Esophagus muscularis mucosa (tissue), 4 donors: Measurements from ENCODE around the gene SAMD14. TPM values are rescaled to one million over a fixed set of nuclear protein-coding genes. Genes with fewer than 3 reads are reported as not detected.
A peak's percentile ranks its signal among the peaks of the same experiment; 100 is the strongest.

Experiments used
- DNase-seq: peaks from one replicate; pipeline ENCODE4 v3.0.0-alpha.2; 2017; ENCODE audit errors: extremely low spot score
- H3K27ac ChIP-seq, 4 donors: fragments of 200-600 bp; sonication (generic); replicated peaks in 1 of 4; 1 replicate in 3 of 4; 2 replicates in 1 of 4; pipeline ENCODE4 v1.5.1; 2016 to 2019; ENCODE audit warnings: mild to moderate bottlenecking in 1 of 4
- H3K27me3 ChIP-seq, 4 donors: fragments of 200-600 bp; sonication (generic); one replicate each; pipeline versions ENCODE4 v1.5.1 to v1.6.0; 2016 to 2019
- H3K36me3 ChIP-seq, 4 donors: fragments of 200-600 bp; sonication (generic); one replicate each; pipeline ENCODE4 v1.5.1; 2016 to 2019
- H3K4me1 ChIP-seq, 4 donors: fragments of 200-600 bp; sonication (generic); one replicate each; pipeline ENCODE4 v1.5.1; 2016 to 2019
- H3K4me3 ChIP-seq, 4 donors: fragments of 200-600 bp; sonication (generic); 1 replicate in 2 of 4; 2 replicates in 2 of 4; pipeline ENCODE4 v1.5.1; 2016 to 2019; ENCODE audit warnings: mild to moderate bottlenecking in 4 of 4, moderate library complexity in 1 of 4
- H3K9me3 ChIP-seq, 4 donors: fragments of 200-600 bp; sonication (generic); 1 replicate in 3 of 4; 2 replicates in 1 of 4; pipeline ENCODE4 v1.5.1; 2016 to 2019
- EP300 ChIP-seq: sonication (generic); formaldehyde crosslinking; IDR thresholded peaks from one replicate; pipeline ENCODE4 v1.6.1; 2017; ENCODE audit warnings: antibody characterized with exemption
- POLR2A ChIP-seq: fragments of 450-650 bp; IDR thresholded peaks from one replicate; pipeline ENCODE4 v1.6.1; 2017; ENCODE audit warnings: antibody characterized with exemption, moderate library complexity, mild to moderate bottlenecking, low read depth
- POLR2AphosphoS5 ChIP-seq, 2 donors: sonication (generic); formaldehyde crosslinking; IDR thresholded peaks; one replicate each; pipeline ENCODE4 v1.6.1; 2017; ENCODE audit warnings: antibody characterized with exemption in 2 of 2
- WGBS: methylation state at CpG from one replicate; pipeline ENCODE4 v1.1.5; 2018; 5-methylcytosine and 5-hydroxymethylcytosine counted together
- intact Hi-C: fragments of 100-400 bp; cut with DNase I; formaldehyde crosslinking; loops from one replicate; pipeline ENCODE4 v1.15.1; 2023
- total RNA-seq, 4 donors: library from RNA; depleted of rRNA; stranded (reverse); fragments of >200 nt; gene quantifications; one replicate each; pipeline versions ENCODE4 v1.1.0 to v1.2.1, GENCODE V29; 2016
- TF ChIP-seq, protein P1 (sequence below), 3 experiments: fragments of 200-600 bp in 2 of 3; fragments of 450-650 bp in 1 of 3; sonication (generic) in 2 of 3; IDR thresholded peaks; one replicate each; pipeline ENCODE4 v1.5.1; 2017 to 2019; ENCODE audit warnings: antibody characterized with exemption in 3 of 3, mild to moderate bottlenecking in 2 of 3, moderate library complexity in 1 of 3

The SAMD14 gene
- total RNA-seq, 4 donors from 2014 or later: 0.98 to 1.8 (median 1.5) TPM

DNA sequence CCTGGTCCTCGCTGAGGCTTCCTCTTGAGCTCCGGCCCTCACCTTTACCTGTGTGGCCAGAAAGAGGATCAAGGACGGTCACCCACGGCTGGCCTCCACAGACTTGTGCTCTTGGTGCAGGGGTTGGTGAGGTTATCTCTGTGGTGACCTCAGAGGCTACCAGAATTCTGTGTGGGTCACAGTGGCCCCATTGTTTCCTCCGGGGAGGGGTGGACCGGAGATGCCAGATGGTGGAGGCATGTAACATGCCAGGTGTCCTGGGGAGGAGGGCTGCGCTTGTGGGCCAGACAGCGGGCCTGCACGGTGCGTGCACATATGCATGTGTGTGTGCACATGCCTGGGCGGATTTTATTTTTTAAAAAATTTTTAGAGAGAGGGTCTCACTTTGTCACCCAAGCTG is 42.2 kb upstream of the SAMD14 start:
- TF ChIP-seq, protein P1, sequence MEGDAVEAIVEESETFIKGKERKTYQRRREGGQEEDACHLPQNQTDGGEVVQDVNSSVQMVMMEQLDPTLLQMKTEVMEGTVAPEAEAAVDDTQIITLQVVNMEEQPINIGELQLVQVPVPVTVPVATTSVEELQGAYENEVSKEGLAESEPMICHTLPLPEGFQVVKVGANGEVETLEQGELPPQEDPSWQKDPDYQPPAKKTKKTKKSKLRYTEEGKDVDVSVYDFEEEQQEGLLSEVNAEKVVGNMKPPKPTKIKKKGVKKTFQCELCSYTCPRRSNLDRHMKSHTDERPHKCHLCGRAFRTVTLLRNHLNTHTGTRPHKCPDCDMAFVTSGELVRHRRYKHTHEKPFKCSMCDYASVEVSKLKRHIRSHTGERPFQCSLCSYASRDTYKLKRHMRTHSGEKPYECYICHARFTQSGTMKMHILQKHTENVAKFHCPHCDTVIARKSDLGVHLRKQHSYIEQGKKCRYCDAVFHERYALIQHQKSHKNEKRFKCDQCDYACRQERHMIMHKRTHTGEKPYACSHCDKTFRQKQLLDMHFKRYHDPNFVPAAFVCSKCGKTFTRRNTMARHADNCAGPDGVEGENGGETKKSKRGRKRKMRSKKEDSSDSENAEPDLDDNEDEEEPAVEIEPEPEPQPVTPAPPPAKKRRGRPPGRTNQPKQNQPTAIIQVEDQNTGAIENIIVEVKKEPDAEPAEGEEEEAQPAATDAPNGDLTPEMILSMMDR (IDR thresholded peaks at IDR 0.05): no peak
- TF ChIP-seq EP300: no peak
- TF ChIP-seq POLR2A: no peak
- TF ChIP-seq POLR2AphosphoS5 (IDR thresholded peaks at IDR 0.05): no peak
- H3K27ac ChIP-seq: peak overlapping the region in 3 of 4 donors; percentile 84 to 96 (median 85)
- H3K27me3 ChIP-seq: no peaks in the 10 kb centered on the region
- 90% methylated on average over 10 of the region's 11 CpGs for WGBS
- H3K4me3 ChIP-seq: no peak overlapping the region
- peaks cover 37 to 79% (median 75%) of the 10 kb centered on the region in 4 donors for H3K4me1 ChIP-seq
- intact Hi-C loops: no loop called here
- no peak for DNase-seq
- peaks cover 0 to 33% (median 14%) of the 10 kb centered on the region in 4 donors for H3K36me3 ChIP-seq
- H3K9me3 ChIP-seq: no peaks in the 10 kb centered on the region

DNA sequence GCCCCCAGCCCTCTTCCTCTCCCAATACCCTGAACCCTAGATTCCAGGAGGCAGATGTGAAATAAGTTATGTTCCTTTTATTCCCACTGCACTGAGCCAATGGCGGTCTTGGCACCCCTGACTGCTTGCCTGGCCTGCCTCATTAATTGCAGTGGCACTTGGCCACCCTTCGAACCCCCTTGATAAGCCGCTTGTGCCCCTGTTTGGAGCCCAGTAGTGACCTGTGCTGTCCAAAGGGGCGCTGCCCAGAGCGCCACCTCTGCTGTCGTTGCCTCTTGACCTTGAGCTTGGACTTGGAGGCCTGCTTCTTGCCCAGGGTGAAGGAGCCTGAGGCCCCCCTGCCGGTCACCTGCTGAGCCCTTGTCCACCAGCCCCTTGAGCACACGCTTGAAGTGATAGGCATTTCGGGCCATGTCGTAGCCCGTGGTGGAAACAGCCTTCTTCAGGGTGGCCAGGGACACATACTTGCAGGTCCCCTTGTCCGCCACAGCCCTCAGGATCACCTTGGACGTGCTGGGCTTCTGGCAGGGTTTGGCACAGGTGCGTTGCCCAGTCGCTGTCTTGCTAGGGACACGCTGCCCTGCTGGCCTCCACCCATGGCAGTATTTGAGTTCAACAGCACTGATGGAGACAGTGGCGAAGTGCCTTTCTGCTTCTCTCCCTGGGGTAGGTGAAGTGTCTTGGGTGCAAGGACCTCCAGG is 41.6 kb upstream of the SAMD14 start:
- Histone ChIP-seq H3K9me3 (no peaks in the 10 kb centered on the region), H3K4me3 (no peak overlapping the region), H3K27me3 (no peaks in the 10 kb centered on the region), H3K27ac (peak overlapping the region in 2 of 4 donors; percentile 85 to 96), H3K4me1 (peaks cover 32 to 77% (median 74%) of the 10 kb centered on the region in 4 donors), H3K36me3 (peaks cover 0 to 33% (median 14%) of the 10 kb centered on the region in 4 donors)
- TF ChIP-seq POLR2A: no peak
- no peak for TF ChIP-seq EP300
- TF ChIP-seq POLR2AphosphoS5 (IDR thresholded peaks at IDR 0.05): no peak
- TF ChIP-seq, protein P1 (IDR thresholded peaks at IDR 0.05): no peak
- intact Hi-C loops: no loop called here
- 83% methylated on average over 7 of the region's 17 CpGs for WGBS
- DNase-seq: no peak

DNA sequence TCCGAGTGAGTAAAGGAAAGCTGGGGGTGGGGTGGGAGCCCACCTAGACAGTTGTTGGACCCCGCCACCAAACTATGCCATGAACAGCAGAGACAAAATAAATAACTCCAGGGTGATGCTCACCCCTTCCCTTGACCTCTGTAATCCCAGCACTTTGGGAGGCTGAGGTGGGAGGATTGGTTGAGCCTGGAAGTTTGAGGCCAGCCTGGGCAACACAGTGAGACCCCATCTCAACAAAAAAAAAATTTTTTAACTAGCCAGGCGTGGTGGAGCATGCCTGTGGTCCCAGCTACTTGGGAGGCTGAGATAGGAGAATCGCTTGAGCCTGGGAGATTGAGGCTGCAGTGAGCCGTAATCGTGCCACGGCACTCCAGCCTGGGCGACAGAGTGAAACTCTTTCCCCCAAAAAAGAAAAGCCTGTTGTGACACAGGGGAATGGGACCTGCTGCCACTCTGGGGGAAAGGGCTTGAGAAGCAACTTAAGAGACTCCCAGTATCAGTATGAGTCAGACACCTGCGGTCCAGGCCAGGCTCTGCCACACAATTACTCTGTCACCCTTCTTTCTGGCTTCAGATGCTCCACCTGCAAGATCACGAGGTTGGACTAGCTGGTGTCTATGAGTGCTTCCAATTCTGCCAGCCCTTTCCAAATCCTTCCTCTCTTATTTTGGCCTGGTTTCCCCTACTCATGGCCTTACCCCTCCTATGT is 40.9 kb upstream of the SAMD14 start:
- DNase-seq: no peak
- intact Hi-C loops: no loop called here
- peak overlapping the region in 2 of 4 donors; percentile 85 to 96 for H3K27ac ChIP-seq
- H3K4me3 ChIP-seq: no peak overlapping the region
- TF ChIP-seq EP300: no peak
- TF ChIP-seq, protein P1 (IDR thresholded peaks at IDR 0.05): no peak
- TF ChIP-seq POLR2AphosphoS5 (IDR thresholded peaks at IDR 0.05): no peak
- no peak for TF ChIP-seq POLR2A
- no peaks in the 10 kb centered on the region for H3K9me3 ChIP-seq
- peaks cover 0 to 33% (median 14%) of the 10 kb centered on the region in 4 donors for H3K36me3 ChIP-seq
- H3K27me3 ChIP-seq: no peaks in the 10 kb centered on the region
- peaks cover 29 to 77% (median 74%) of the 10 kb centered on the region in 4 donors for H3K4me1 ChIP-seq
- WGBS: 85% methylated on average over 9 of the region's 10 CpGs

DNA sequence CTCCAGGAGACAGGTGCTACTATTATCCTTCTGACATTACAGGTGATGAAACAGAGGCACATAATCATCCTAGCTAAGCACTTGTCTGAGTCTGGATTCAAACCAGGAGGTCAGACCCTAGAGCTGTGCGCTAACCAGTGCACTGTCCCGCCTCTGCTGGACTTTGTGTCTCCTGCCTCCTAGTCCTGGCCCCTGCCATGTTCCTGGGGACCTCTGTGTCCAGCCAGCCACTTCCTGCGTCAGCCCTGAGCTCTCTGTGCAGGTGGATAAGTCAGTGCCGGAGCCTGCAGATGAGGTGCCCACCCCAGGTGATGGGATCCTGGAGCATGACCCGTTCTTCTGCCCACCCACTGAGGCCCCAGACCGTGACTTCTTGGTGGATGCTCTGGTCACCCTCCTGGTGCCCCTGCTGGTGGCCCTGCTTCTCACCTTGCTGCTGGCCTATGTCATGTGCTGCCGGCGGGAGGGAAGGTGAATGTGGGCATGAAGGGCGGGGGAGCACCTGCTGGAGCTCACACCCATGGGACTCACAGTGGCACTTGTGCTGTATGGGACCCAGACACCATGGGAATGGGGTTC is 40.0 kb upstream of the SAMD14 start:
- Histone ChIP-seq H3K27ac (peak overlapping the region in 3 of 4 donors; percentile 28 to 96 (median 38)), H3K27me3 (no peaks in the 10 kb centered on the region), H3K4me1 (peaks cover 34 to 77% (median 74%) of the 10 kb centered on the region in 4 donors), H3K9me3 (no peaks in the 10 kb centered on the region), H3K36me3 (peaks cover 0 to 33% (median 14%) of the 10 kb centered on the region in 4 donors), H3K4me3 (no peak overlapping the region)
- DNase-seq: no peak
- intact Hi-C loops: loop anchor here (1.0 kb wide), 1 partner anchor 28 kb away; no protein-coding TSS in a partner anchor
- TF ChIP-seq POLR2AphosphoS5 (IDR thresholded peaks at IDR 0.05): no peak
- 82% methylated on average over 7 of the region's 9 CpGs for WGBS
